Measurements from ENCODE around the gene STRN3.
"Not testable (repeated sequence)": the region's sequence is repeated elsewhere in the genome, so short reads cannot be mapped to it uniquely, and the experiment has no call there.

STRN3 gene

GRCh38 chr14:31000629-31001338 lies 25.4 kb downstream of the STRN3 start:
- no peak for DNase-seq (ENCODE audit: low read depth)

DNA sequence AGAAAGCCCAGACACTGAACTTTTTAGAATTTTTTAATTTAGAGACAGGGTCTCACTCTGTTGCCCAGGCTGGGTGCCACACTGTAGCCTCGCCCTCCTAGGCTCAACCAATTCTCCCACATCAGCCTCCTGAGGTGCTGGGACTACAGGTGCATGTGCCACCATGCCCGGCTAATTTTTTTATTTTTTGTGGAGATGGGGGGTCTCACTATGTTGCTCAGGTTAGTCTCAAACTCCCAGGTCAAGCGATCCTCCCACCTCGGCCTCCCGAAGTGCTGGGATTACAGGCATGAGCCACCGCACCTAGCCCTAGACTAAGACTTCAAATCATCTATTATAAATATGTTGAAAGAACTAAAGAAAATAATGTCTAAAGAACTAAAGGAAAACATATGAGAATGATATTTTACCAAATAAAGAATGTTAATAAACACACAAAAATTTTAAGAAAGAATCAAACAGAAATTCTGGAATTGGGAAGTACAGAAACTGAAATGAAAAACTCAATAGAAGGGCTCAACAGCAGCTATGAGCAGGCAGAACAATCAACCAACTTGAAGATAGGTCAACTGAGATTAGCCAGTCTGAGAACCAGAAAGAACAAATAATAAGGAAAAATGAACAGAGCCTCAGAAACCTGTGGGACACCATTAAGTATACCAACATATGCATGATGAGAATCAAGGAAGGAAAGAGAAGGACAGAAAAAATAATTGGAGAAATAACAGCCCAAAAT lies 27.0 kb downstream of the STRN3 start:
- no peak for DNase-seq (ENCODE audit: low read depth)

DNA sequence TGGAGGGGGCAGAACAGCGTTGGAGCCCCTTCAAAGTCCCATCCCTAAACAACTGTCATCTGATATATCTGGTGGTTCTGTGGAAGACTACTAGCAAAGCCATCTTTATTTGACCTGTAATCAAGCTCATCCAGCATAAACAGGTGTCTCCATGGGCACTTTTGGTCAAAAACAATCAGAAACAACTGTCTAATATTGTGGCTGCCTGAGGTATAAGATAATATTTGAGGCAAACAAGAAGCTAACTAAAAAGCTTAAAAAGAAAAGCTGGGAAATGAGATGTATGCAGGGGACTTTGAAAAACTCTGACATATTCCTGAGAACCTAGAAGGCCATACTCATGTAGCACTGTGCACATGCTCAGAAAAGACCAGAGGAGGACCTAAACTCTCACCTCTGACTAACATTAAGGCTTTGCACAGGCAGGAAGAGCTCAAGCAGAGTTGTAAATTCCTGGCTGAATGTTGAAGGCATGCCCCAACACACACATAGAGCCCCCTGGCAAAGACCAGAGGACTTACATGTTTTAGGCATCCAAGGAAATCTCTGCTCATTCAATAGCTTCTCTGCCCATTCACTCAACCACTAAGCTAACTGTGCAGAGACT lies 28.0 kb downstream of the STRN3 start:
- no peak for DNase-seq (ENCODE audit: low read depth)

DNA sequence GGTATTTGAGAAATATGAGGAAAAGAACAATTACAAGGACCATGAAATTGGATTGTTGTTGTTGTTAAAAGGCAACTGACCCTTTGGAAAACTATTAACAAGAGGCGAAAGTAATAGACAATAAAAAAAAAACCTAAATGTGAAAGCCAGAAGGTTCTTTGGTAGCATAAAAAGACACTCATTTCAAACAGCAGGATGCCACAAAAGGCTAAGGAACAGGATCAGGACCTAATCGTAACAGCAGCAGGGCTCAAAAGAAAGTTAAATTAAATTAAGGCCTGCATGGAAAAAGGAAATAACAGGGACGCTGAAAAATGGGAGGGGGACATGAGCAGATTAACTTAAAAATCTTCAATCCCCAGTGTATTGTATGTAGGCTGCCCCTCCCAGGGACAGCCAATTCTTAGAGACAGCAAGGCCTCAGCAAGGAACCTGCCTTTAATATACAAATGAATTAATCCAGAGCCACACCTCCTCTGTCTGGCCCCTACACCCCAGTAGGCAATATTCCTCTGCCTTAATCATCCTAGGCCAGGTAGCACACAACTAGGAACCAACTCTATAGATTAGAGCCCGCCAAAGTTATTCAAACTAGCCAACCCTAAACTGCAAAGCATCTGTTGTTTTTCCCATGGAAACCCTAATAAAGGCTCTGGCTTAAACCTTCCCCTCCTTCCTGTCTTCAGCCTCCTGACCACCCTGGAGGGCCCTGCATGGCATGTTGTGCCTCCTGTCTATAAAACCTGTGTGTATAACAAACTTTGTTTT lies 29.1 kb downstream of the STRN3 start:
- no peak for DNase-seq (ENCODE audit: low read depth)

GRCh38 chr14:30995689-30996088 lies 30.5 kb downstream of the STRN3 start:
- no peak for DNase-seq (ENCODE audit: low read depth)

- DNase-seq (ENCODE audit: low read depth): peak; percentile 33
Measured at GRCh38 chr14:30994681-30995620, 31.2 kb downstream of the STRN3 start.

- no peak for DNase-seq (ENCODE audit: low read depth)
Measured at GRCh38 chr14:30993071-30993470, 33.1 kb downstream of the STRN3 start.

DNA sequence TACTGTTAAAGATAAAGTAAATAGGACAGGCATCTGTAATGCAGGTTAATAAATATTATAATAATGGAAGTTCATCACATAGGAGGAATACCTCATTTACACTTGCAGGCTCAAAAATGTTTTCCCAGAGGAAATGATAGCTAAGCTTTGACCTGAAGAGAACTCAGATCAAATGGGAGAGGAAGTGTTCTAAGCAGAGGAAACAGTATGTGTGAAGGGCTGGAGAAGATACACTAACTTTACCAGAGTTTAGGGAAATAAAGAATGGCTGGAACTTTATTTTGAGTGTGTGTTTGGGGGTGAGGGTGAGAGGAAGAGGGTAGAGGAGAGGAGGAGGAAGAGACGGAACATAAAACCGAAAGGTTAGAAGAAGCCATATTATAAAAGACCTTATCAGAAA lies 34.8 kb downstream of the STRN3 start:
- DNase-seq (ENCODE audit: low read depth): no peak

GRCh38 chr14:30990770-30991169 lies 35.4 kb downstream of the STRN3 start:
- no peak for DNase-seq (ENCODE audit: low read depth)

DNA sequence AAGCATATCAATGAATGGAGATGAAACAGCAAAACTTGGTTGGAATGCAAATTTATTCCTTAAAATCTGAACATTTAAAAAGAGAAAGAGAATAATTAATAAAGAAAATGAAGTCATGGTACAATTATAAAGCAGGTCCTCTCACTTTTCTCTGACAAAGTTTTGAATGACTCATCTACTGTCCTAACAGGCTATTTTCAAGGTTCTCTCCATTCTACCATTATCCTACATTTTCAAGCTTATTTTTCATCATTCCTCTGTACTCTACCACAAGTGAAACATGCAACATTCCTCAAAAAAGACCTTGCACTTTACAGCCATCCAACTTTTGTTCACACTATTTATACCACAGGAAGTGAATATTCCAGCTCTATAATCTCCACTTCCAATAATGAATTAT lies 37.7 kb downstream of the STRN3 start:
- no peak for DNase-seq (ENCODE audit: low read depth)

GRCh38 chr14:30985796-30986195 lies 40.4 kb downstream of the STRN3 start:
- no peak for DNase-seq (ENCODE audit: low read depth)

GRCh38 chr14:30983858-30984257 lies 42.3 kb downstream of the STRN3 start:
- no peak for DNase-seq (ENCODE audit: low read depth)

GRCh38 chr14:30982533-30982932 lies 43.6 kb downstream of the STRN3 start:
- DNase-seq (ENCODE audit: low read depth): no peak

GRCh38 chr14:30980980-30981379 lies 45.2 kb downstream of the STRN3 start:
- DNase-seq (ENCODE audit: low read depth): no peak

DNA sequence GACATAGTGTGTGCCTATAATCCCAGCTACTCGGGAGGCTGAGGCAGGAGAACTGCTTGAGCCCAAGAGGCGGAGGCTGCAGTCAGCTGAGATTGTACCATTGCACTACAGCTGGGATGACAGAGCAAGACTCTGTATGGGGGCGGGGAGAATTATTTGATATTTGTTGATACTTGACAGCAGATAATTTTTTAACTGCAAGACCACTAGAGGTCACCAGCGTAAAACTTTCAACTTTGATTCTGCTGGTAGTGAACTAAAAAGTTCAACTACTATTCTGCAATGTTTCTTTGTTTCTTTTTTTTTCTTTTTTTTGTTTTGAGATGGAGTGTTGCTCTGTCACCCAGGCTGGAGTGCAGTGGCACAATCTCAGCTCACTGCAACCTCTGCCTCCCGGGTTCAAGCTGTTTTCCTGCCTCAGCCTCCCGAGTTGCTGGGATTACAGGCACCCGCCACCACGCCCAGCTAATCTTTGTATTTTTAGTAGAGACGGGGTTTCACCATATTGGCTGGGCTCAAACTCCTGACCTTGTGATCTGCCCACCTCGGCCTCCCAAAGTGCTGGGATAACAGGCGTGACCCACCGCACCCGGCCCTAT lies 46.0 kb downstream of the STRN3 start:
- DNase-seq (ENCODE audit: low read depth): peak; percentile 75

DNA sequence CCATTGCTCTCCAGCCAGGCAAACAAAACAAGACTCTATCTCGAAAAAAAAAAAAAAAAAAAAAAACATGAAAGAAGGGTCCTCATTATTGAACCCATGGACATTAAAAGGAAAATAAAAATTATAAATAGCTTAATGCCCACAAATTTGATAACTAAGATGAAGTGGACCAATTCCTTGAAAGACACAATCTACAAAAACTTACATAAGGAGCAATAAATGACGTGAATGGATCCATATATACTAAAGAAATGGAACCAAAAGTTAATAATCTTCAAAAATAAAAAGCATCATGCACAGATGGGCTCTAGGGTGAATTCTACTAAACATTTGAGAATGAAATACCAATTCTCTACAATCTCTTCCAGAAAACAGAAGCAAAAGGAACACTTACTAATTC lies 48.4 kb downstream of the STRN3 start:
- DNase-seq (ENCODE audit: low read depth): no peak

DNA sequence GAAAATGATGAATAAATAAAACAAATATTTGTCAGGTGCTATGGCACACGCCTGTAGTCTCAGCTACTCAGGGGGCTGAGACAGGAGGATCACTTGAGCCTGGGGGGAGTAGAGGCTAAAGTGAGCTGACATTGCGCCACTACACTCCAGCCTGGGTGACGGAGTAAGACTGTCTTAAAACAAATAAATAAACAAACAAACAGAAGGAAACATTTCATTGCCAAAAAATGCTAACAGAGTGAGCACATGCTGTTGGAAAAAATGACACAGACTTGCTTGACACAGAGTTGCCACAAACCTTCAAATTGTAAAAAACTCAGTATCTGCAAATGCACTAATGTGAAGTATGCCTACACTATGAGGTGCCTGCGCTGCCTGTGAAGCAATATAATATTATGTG lies 51.6 kb downstream of the STRN3 start:
- DNase-seq (ENCODE audit: low read depth): peak; percentile 13

- no peak for DNase-seq (ENCODE audit: low read depth)
Measured at GRCh38 chr14:30972882-30973582, 53.1 kb downstream of the STRN3 start.

- not testable (repeated sequence) for DNase-seq (ENCODE audit: low read depth)
Measured at GRCh38 chr14:30972036-30972732, 54.0 kb downstream of the STRN3 start.

GRCh38 chr14:30971586-30971985 lies 54.6 kb downstream of the STRN3 start:
- DNase-seq (ENCODE audit: low read depth): no peak

Measured in stromal cell of bone marrow (primary cell).